HG02943 (cell line): ENCODE data around the gene SLC6A15.

Source experiments
- ATAC-seq: cut with Tn5 transposase; IDR thresholded peaks from one replicate; pipeline ENCODE4 v1.9.1; 2021; ENCODE audit warnings: mild to moderate bottlenecking, low read depth, moderate library complexity; ENCODE audit not compliant: unreplicated experiment

The SLC6A15 gene

DNA sequence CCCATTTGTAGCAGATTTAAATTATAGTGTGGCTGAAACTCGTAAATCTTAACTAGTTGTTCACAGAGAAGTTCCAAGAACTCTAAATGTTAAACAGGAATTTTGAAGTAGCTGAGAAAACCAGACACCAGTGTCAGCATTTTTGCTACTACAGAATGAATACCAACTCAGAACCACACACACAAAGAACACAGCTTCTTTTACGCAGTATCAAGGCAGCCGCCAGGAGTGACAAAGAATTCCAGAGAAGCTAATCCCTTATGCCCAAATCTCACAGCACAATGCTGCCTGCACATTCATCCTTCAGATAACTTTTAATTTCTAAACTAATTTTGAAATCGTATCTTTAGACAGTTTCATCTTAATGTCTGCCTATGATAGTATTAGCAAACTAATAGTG is 37.4 kb downstream of the SLC6A15 start:
- no peak for ATAC-seq

DNA sequence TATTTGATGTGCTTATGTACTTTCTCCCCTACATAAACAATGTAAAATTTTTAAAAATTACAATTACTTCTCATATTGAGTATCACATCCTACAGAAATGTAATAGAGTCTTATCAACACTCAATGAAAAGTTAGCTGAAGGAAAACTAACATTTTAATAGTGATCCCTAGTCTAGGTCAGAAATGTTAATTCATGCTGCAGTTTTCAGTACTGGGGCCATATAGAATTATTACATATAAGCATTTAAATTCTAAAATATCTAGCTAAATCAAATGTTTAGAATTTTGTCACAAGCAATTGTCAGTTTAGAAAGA is 37.8 kb downstream of the SLC6A15 start:
- no peak for ATAC-seq

DNA sequence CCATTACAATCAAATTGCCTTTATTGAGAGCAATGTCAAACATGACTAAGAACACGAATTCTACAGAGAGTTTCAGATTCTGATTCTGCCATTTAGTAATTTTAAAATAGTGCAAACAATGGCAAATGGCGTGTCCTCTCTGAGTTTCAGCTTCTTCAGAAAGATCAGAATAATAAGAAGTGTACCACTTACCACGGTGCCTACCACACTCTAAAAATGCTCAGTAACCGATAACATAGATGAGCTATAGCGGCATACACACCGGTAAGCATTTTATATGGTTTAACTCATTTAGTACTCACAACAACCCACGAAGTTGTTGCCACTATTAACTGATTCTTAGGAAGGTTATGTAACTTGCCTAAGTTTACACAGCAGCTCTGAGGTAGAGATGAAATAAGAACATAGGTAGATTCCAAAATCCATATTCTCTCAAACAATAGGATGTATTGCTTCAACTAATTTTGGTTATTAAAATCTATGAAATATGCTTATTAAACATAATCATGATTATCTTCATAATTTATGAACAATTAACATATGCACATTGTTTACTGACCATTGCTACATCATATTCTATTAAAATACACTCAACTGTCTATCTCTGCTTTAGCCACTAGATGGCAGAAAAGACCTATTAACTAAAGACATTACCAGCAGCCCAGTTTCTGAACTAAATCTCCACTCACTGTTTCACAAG is 38.3 kb downstream of the SLC6A15 start:
- ATAC-seq, result peak; percentile 95

DNA sequence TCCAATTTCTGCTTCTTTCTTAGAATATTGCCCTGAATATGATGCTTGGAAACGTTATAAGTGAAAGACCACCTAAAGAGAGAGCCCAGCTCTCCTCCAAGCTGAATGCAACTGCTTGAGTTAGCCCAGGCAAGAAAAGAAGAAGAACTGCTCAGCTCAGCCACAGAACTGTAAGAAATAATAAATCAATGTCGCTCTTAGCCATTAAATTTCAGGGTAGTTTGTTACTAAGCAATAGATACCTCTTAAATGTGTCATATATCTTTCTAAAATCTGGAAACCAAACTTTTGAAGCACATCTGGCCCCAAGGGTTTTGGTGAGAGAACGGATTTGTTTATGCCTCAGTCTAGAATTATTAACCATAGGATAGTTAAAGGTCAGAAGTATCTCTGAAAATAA is 50.4 kb downstream of the SLC6A15 start:
- no peak for ATAC-seq

DNA sequence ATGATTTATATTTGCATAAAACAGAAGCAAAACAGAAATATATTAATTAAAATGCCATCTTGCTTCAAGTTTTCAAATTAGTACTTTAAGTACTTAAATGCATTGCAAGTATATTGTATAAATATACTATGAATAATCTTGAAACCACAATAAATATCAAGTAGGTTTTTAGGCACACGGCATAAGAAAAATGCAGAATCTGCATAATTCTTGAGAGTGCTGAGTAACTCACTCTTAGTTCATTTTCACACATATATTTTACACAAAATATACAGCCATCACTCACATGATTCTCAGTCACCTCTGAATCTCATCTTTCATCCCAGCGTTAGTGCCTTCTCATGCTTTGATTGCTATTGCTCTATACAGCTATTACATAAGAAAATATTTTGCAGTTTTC is 51.9 kb downstream of the SLC6A15 start:
- ATAC-seq, result no peak

DNA sequence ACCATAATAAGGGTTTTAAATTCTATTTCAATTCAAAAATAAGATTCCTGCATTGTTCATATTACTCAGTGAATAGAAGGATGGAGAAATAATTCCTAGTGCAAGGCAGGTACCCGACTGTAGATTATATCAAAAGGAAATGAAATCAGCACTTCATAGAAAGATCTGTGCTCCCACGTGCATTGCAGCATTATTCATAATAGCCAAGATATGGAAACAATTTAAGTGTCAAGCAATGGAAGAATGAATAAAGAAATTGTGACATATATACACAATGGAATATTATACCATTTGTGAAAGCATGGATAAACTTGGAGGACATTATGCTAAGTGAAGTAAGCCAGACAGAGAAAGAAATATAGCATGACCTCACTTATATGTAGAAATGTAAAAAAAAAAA is 53.8 kb downstream of the SLC6A15 start:
- no peak for ATAC-seq

DNA sequence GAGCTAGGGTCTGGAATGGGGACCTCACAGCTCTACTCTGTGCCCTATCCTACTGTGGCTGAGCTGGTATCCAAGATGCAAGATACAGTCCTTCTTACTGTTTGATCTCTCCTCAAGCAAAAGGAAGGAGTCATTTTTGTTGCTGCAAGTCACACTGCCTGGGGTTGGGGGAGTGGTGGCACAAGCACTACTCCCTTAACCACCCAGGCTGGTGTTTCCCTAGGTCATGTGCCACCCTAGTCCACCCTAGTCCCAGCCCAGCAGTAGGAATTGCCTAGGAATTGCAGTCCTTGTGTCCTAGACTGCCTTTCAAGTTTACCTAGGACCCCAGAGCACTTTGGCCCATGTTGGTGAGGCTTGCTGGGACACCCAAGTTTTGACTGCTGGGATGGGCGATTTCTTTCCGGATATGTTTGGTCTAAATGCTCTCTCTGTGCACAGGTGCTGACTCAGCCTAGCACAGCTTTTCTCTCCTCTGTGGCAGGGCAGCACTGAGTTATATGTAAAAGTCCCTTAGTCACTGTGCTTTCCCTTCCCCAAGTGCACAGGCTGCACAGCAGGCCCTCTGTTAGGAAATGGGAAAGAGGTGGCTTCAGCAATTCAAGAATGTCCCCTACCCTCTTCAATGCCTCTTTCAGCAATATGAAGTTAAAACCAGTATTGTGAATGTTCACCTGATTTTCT is 54.9 kb downstream of the SLC6A15 start:
- no peak for ATAC-seq

DNA sequence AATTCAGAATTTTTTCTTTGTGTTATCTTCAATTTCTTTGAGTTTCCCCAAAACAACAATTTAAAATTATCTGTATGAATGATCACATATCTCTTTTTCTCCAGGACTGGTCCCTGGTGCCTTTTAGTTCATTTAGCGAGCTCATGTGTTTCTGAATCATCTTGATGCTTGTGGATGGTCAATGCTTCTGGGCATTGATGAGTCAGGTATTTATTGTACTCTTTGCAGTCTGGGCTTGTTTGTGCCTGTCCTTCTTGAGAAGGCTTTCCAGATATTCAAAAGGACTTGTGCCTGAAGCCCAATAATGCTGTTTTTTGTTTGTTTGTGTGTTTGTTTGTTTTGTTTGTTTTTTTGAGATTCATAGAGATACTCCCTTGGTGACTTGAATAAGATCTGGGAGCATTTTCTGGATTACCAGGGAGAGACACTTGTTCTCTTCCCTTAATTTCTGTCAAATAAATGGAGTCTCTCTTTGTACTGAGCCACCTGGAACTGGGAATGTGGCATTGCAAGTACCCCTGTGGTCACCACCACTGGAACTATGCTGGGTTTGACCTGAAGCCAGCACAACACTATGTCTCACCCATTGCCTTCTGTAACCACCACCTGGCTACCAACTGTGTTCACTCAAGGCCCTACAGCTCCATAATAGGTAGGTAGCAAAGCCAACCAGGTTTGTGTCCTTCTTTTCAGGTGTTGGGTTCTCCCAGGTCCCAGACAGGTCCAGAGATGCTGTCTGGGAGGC is 56.3 kb downstream of the SLC6A15 start:
- ATAC-seq, result no peak

DNA sequence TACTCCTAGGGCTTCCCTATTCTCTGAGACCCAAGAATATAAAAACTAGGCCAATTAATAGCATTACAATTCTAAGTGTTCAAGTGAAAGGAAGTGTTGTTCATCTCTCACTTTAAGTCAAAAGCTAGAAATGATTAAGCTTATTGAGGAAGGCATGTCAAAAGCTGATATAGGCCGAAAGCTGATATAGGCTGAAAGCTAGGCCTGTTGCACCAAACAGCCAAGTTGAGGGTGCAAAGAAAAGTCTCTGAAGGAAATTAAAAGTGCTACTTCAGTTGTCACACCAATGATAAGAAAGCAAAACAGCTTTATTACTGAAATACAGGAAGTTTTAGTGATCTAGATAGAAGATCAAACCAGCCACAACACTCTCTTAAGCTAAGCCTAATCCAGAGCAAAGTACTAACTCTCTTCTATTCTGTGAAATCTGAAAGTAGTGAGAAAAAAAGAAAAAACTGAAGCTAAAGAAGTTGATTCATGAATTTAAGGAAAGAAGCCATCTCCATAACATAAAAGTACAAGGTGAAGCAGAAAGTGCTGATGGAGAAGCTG is 68.9 kb downstream of the SLC6A15 start:
- no peak for ATAC-seq

DNA sequence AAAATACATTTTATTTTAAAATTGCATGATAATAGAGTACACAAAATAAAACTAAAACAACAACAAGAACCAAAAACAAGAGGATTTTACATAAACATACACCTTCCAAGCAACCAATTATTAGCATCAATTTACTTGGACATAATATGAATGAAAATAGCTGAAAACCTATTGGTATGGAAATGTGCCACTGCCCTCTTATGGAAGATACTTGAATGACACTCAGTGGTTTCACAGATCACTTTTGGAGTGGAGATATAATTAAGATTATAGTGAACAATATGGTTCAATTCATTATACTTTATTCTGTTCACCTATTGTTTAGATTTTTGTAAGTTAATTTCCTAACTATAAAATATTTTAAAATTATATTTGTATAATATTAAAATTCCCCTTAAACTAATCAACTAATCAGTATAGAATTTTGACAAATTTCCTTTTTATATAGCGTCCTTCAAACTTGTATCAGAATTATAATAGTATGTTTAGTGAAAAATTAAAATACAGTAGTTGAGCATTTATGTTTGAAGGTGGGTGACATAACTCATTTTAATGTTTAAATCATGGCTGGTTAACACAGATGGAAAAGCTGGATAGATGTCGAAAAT is 70.1 kb downstream of the SLC6A15 start:
- ATAC-seq, result peak; percentile 70

DNA sequence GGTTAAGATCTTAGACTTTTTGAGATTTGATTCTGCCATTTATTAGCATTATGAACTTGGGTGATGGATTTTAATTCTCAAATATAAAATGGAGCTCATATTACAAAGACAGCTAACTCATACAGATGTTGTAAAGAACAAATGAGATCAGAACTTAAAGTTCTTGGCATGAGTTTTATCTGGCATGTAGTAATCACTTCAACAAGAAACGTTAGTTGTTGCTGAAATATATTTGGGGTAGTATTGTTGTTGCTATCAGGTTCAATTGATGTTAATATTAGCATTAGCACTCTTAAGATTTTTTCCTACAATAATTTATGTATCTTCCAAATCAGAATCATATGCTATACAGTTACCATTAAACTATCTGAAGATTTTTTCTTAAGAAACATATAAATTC is 71.0 kb downstream of the SLC6A15 start:
- no peak for ATAC-seq

DNA sequence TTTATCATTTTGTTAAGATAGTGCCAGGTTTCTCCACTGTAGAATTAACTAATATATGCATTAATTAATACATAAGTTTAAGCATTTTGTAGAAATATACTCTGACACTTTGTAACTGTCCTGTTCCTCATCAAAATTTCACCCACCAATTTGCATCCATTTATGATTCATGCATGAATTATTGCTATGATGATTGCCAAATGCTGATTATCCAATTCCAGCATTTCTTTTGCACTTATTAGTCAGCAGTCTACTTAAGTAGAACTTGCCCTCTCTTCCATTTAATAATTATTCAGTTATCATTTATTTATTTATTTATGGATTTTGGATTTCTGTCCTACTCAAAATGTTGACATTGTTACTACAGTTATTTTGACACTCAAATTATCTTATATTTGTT is 72.2 kb downstream of the SLC6A15 start:
- ATAC-seq, result no peak

DNA sequence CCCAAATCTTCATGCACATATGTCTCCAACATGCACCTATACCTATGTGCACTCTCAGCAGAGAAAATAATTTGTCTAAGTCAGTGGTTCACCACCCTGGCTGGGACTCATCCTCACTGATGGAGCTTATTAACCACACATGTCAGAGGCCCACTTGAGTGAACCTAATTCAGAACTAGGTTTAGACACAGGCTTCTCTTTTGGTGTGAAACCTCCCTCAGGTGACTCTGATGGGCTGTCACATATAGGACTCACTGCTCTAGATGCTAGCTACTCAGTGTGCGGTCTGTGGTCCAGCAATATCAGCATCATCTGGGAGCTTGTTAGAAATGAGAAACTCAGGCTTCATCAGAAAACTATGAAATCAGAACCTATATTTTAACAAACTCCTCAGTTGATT is 85.7 kb downstream of the SLC6A15 start:
- ATAC-seq, result no peak

DNA sequence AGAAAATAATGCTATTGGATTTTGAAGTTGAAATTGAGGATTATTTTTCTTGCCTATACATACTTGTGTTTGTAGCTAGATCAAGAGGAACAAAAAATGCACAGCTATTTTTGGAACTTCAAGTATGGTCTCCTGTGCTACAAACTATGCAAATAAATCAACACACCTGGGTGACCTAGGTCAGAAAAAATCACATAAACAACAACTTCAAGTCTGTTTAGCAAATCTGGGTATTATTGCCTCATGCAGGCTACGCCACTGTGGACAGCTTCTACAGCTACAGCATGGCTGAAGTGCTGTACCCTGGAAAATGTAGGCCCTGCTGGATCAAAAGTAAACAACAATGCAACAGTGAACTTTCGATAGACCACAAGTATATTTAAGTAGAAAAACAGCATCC is 87.5 kb downstream of the SLC6A15 start:
- no peak for ATAC-seq

DNA sequence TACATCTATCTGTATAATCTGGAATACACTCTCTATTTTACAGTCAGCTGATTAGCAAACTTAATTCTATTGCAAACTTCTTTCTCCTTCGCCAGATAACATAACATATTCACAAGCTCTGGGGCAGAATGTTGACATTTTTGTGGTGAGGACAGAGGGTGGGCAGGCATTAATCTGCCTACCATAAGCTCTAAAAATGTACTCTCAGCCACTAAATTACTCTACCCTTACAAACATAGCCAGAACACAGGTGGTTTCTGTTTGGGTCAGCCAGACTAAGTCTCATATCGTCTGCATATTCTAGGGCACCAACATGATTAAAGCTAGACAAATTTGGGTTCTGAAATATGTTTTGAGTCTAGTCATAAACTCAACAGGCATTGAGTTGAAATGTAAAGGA is 90.1 kb downstream of the SLC6A15 start:
- ATAC-seq, result no peak

DNA sequence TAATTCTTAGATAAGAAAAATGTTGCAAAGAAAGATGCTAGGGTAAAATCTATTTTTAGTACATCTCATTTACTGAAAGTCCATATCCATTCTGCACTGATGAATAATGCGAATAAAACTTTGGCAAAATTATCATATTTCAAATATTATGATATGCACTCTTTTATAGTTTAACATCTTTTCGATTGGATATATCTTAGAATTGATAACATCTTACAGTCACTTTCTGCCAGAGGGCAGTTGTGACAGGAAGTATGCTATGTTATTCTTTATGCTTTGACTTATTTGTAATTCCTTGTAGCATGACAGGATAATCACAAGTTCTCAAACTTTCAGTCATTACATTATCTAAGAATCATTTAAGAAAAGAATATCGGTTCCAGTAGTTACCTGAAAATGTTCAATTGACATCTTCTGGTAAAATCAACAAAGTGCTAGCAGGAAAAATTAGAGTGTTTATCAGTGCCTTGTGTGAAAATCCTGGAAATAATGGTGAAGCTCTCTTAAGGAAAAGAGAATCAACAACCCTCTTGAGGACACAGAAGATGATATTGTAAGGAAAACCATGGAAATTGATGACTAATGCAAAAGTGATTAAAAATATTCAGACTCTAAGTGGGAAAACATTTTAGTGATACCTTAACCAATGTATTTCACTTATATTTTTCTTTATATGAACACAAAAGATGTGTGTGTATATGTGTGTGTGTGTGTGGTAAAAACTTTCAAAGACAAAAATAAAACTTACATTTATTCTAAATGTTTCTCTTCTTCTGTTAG is 95.5 kb downstream of the SLC6A15 start:
- no peak for ATAC-seq

DNA sequence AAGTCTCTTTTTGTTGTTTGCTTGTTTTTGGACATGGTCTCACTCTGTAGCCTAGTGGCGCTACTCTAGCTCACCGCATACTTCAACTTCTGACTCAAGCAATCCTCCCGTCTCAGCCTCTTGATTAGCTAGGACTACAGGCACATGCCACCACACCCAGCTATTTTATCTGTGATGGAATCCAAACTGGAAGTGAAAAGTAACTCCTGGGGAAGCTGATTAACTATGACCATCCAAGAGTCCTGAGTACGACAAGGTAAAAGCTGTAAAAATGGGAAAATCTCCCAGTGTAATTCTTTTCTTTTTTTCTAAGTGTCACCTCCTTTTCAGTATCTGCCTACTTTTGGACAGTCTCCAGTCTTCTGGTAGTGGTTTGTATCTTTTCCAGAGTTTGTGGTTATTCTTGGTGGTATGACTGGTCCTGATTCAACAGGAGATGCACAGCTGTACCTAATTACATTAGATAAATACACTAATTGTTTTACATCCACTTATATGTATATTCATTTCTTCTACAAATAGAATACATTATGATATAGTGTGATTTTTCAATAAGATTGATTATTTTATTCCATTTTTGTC is 97.8 kb downstream of the SLC6A15 start:
- ATAC-seq, result no peak

DNA sequence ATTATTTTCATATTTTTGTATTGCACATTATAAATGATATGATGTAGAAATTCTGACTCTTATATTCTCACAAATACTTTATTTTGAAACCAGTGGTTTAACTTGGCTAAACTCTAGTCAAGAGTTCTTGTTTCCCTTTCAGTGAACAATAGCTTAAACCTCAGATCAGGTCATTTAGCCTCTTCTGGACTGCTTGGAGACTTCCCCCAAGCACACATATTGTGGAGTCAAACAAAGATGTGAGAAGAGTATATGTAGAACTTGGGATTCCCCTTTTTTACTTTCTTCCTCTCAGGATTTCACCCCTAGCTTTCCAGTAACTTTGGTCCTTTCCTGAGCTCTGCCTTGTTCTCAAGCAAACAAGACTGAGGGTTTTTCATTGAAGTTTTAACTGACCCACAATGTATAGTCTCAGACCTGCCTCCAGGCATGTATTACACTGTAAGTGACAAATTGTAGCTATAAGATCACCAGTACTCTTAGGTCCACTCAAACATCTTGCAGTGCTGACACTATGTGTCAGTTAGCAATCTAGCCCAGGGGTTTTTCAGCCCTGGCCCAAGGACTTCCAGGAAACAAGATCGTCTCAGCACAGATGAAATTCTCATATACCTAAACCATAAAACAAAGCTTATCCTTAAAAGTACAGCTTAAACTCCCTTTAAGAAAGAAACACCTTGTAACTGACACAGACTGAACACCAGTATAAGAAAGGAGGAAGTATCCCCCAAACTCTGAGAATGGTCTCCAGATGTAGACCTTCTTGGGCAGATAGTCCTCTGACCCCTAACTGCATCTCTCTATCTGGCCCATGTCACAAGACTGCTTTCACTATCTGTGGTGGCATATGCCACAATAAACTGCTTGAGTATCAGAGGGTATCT is 98.6 kb downstream of the SLC6A15 start:
- no peak for ATAC-seq

DNA sequence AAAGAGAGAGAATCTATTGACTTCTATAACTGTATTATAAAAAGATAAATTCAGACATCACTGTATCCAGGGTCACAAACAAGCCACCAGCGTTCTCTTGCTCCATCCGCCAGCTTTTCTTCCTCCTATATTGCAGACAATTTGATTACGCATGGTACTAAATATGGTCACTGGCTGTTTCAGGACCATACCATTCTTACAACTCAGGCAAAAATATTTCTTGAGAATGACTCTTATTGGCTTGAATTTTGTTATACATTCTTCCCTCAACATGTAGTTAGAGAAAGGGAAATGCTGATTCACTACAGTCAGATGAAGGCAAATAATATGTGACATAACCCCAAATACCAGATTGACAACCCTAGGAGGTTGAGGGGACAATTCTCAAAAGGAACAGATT is 101.3 kb downstream of the SLC6A15 start:
- ATAC-seq, result no peak
